ENCODE results near the gene TBXAS1. TPM values are rescaled to one million over a fixed set of nuclear protein-coding genes. Genes with fewer than 3 reads are reported as not detected.
A peak's percentile ranks its signal among the peaks of the same experiment; 100 is the strongest.

The TBXAS1 gene
- total and polyA plus RNA-seq, 5 donors from 2014 or later = 5.2 to 21.2 (median 11.3) TPM

DNA sequence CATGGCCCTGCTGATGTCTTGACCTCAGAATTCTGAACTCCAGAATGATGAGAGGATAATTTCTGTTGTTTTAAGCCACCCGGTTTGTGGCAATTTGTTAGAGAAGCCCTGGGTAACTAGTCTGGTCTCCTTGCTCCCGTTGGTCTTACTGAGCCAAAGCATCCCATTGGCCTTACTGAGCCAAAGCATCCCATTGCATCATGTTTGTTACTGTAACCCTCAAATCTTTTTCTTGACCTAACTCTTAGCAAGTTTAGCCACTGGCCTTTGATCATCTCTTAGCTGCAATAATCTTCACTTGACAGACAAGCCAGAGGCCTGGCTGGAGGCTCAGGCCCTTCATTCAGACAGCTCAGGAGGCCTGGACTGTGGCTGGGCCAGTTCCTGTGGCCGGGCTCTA is 21.8 kb downstream of the TBXAS1 start:
- peaks cover 4% of the 10 kb centered on the region for H3K4me1 ChIP-seq (ENCODE audit: control insufficient read depth, insufficient read depth, low read length, poor library complexity, severe bottlenecking)
- Mint-ChIP-seq H3K27ac (no peak overlapping the region), H3K36me3 (no peaks in the 10 kb centered on the region), H3K4me1 (peaks cover 0 to 14% (median 3%) of the 10 kb centered on the region in 4 donors), H3K4me3 (no peak overlapping the region), H3K9me3 (peaks cover 0 to 3% (median 1%) of the 10 kb centered on the region in 7 donors), H3K27me3 (peaks cover 11% of the 10 kb centered on the region)
- no peaks in the 10 kb centered on the region for H3K27me3 ChIP-seq (ENCODE audit: control insufficient read depth, insufficient read depth, low read length)
- no peaks in the 10 kb centered on the region for H3K36me3 ChIP-seq (ENCODE audit: control insufficient read depth, insufficient read depth, low read length)
- H3K4me3 ChIP-seq (ENCODE audit: low read depth, low read length) = no peak overlapping the region
- H3K27ac ChIP-seq (ENCODE audit: insufficient read depth, low read length, poor library complexity, severe bottlenecking) = no peak overlapping the region
- H3K9me3 ChIP-seq (ENCODE audit: control insufficient read depth in 2 of 2, low read length in 2 of 2) = no peaks in the 10 kb centered on the region
- ATAC-seq (ENCODE audit: low read depth in 2 of 2) (no peak), DNase-seq (no peak)

DNA sequence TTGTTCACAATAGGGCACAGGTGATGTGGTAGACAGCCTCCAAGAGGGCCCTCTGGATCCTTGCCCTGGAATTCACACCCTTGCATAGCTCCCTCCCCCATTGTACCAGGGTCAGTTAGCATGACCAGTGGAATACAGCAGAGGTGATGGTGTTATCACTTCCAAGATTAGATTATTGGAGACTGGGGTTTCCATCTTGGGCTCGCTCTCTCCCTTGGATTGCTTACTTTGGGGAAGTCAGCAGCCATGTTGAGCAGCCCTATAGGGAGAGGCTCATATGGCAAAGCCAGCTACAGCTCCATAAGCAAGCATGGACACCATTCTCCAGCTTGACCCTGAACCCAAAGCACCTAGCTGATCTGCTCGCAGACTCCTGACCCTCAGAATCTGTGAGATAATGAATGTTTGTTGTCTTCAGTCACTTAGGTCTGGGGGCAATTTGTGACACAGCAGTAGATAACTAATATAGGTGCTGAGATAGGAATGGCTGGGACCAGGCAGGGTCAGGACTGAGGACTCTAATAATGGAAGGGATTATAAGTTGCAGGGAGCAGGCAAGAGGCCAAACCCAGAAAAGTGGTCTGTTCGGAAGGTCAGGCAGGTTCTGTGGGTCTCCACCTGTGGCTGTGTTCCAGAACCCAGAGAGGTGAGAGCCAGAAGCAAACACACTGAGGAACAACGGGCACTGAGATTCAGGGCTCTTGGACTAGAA is 22.9 kb downstream of the TBXAS1 start:
- ATAC-seq (ENCODE audit: low read depth in 2 of 2) (no peak), DNase-seq (no peak)
- Histone ChIP-seq H3K27me3 (ENCODE audit: control insufficient read depth, insufficient read depth, low read length) (no peaks in the 10 kb centered on the region), H3K9me3 (ENCODE audit: control insufficient read depth in 2 of 2, low read length in 2 of 2) (no peaks in the 10 kb centered on the region), H3K36me3 (ENCODE audit: control insufficient read depth, insufficient read depth, low read length) (no peaks in the 10 kb centered on the region), H3K4me1 (ENCODE audit: control insufficient read depth, insufficient read depth, low read length, poor library complexity, severe bottlenecking) (peaks cover 4% of the 10 kb centered on the region), H3K27ac (ENCODE audit: insufficient read depth, low read length, poor library complexity, severe bottlenecking) (no peak overlapping the region), H3K4me3 (ENCODE audit: low read depth, low read length) (no peak overlapping the region)
- H3K4me1 Mint-ChIP-seq = peaks cover 0 to 14% (median 3%) of the 10 kb centered on the region in 4 donors
- H3K27me3 Mint-ChIP-seq = peaks cover 11% of the 10 kb centered on the region
- no peak overlapping the region for H3K4me3 Mint-ChIP-seq
- H3K27ac Mint-ChIP-seq = no peak overlapping the region
- peaks cover 0 to 4% (median 1%) of the 10 kb centered on the region in 7 donors for H3K9me3 Mint-ChIP-seq
- H3K36me3 Mint-ChIP-seq = no peaks in the 10 kb centered on the region

- no peak overlapping the region for H3K27ac ChIP-seq (ENCODE audit: insufficient read depth, low read length, poor library complexity, severe bottlenecking)
- Mint-ChIP-seq H3K27me3 (peaks cover 11% of the 10 kb centered on the region), H3K4me3 (no peak overlapping the region), H3K4me1 (peaks cover 0 to 14% (median 3%) of the 10 kb centered on the region in 4 donors), H3K36me3 (no peaks in the 10 kb centered on the region), H3K27ac (no peak overlapping the region), H3K9me3 (peaks cover 0 to 4% (median 1%) of the 10 kb centered on the region in 7 donors)
- DNase-seq = no peak
- no peaks in the 10 kb centered on the region for H3K27me3 ChIP-seq (ENCODE audit: control insufficient read depth, insufficient read depth, low read length)
- no peak for ATAC-seq (ENCODE audit: low read depth in 2 of 2)
- H3K36me3 ChIP-seq (ENCODE audit: control insufficient read depth, insufficient read depth, low read length) = no peaks in the 10 kb centered on the region
- H3K4me1 ChIP-seq (ENCODE audit: control insufficient read depth, insufficient read depth, low read length, poor library complexity, severe bottlenecking) = peaks cover 4% of the 10 kb centered on the region
- H3K9me3 ChIP-seq (ENCODE audit: control insufficient read depth in 2 of 2, low read length in 2 of 2) = no peaks in the 10 kb centered on the region
- no peak overlapping the region for H3K4me3 ChIP-seq (ENCODE audit: low read depth, low read length)
These were observed 23.4 kb downstream of the TBXAS1 start for GRCh38 chr7:139852482-139852845.

GRCh38 chr7:139853506-139854123 is 24.6 kb downstream of the TBXAS1 start:
- no peaks in the 10 kb centered on the region for H3K9me3 ChIP-seq (ENCODE audit: control insufficient read depth in 2 of 2, low read length in 2 of 2)
- H3K9me3 Mint-ChIP-seq = peaks cover 0 to 4% (median 0%) of the 10 kb centered on the region in 7 donors
- H3K4me3 Mint-ChIP-seq = no peak overlapping the region
- H3K27ac ChIP-seq (ENCODE audit: insufficient read depth, low read length, poor library complexity, severe bottlenecking) = no peak overlapping the region
- H3K27me3 Mint-ChIP-seq = peaks cover 9% of the 10 kb centered on the region
- DNase-seq (no peak), ATAC-seq (ENCODE audit: low read depth in 2 of 2) (no peak)
- H3K27ac Mint-ChIP-seq = peak overlapping the region in 1 of 3 donors; percentile 89
- H3K27me3 ChIP-seq (ENCODE audit: control insufficient read depth, insufficient read depth, low read length) = no peaks in the 10 kb centered on the region
- H3K4me1 Mint-ChIP-seq = peaks cover 0 to 14% (median 3%) of the 10 kb centered on the region in 4 donors
- peaks cover 4% of the 10 kb centered on the region for H3K4me1 ChIP-seq (ENCODE audit: control insufficient read depth, insufficient read depth, low read length, poor library complexity, severe bottlenecking)
- H3K36me3 Mint-ChIP-seq = no peaks in the 10 kb centered on the region
- H3K4me3 ChIP-seq (ENCODE audit: low read depth, low read length) = no peak overlapping the region
- H3K36me3 ChIP-seq (ENCODE audit: control insufficient read depth, insufficient read depth, low read length) = no peaks in the 10 kb centered on the region

DNA sequence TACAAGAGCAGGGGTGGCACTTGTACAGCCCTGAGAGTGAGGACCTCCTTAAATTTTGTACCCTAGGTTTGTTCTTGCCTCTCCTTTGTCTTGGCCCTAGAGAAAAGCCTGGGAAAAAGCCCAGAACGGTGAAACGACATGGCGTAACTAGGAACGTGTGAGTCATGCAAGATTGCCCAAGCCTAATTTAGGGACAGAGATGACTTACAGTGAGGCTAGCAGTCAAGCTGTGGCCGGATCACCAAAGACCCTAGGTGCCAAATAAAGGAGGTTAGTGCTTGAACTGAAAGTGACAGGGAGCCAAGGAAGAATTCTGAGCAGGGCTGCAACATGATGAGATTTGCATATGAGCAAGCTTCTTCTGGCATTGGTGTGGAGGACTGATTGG is 25.1 kb downstream of the TBXAS1 start:
- Mint-ChIP-seq H3K9me3 (peaks cover 0 to 4% (median 0%) of the 10 kb centered on the region in 7 donors), H3K4me1 (peaks cover 0 to 14% (median 3%) of the 10 kb centered on the region in 4 donors), H3K27me3 (peaks cover 6% of the 10 kb centered on the region), H3K36me3 (no peaks in the 10 kb centered on the region), H3K4me3 (no peak overlapping the region), H3K27ac (peak overlapping the region in 1 of 3 donors; percentile 39)
- no peak for ATAC-seq (ENCODE audit: low read depth in 2 of 2)
- no peaks in the 10 kb centered on the region for H3K36me3 ChIP-seq (ENCODE audit: control insufficient read depth, insufficient read depth, low read length)
- H3K27me3 ChIP-seq (ENCODE audit: control insufficient read depth, insufficient read depth, low read length) = no peaks in the 10 kb centered on the region
- H3K9me3 ChIP-seq (ENCODE audit: control insufficient read depth in 2 of 2, low read length in 2 of 2) = no peaks in the 10 kb centered on the region
- H3K4me3 ChIP-seq (ENCODE audit: low read depth, low read length) = no peak overlapping the region
- peaks cover 4% of the 10 kb centered on the region for H3K4me1 ChIP-seq (ENCODE audit: control insufficient read depth, insufficient read depth, low read length, poor library complexity, severe bottlenecking)
- no peak for DNase-seq
- H3K27ac ChIP-seq (ENCODE audit: insufficient read depth, low read length, poor library complexity, severe bottlenecking) = no peak overlapping the region

- Histone ChIP-seq H3K4me3 (ENCODE audit: low read depth, low read length) (no peak overlapping the region), H3K9me3 (ENCODE audit: control insufficient read depth in 2 of 2, low read length in 2 of 2) (no peaks in the 10 kb centered on the region), H3K27me3 (ENCODE audit: control insufficient read depth, insufficient read depth, low read length) (no peaks in the 10 kb centered on the region), H3K36me3 (ENCODE audit: control insufficient read depth, insufficient read depth, low read length) (no peaks in the 10 kb centered on the region), H3K27ac (ENCODE audit: insufficient read depth, low read length, poor library complexity, severe bottlenecking) (no peak overlapping the region), H3K4me1 (ENCODE audit: control insufficient read depth, insufficient read depth, low read length, poor library complexity, severe bottlenecking) (peaks cover 4% of the 10 kb centered on the region)
- H3K9me3 Mint-ChIP-seq = peaks cover 0 to 4% (median 0%) of the 10 kb centered on the region in 7 donors
- H3K36me3 Mint-ChIP-seq = no peaks in the 10 kb centered on the region
- peaks cover 4% of the 10 kb centered on the region for H3K27me3 Mint-ChIP-seq
- peak overlapping the region in 1 of 3 donors; percentile 7 for H3K27ac Mint-ChIP-seq
- no peak overlapping the region for H3K4me3 Mint-ChIP-seq
- peaks cover 0 to 14% (median 3%) of the 10 kb centered on the region in 4 donors for H3K4me1 Mint-ChIP-seq
- no peak for ATAC-seq (ENCODE audit: low read depth in 2 of 2)
- DNase-seq = no peak
These were observed 25.9 kb downstream of the TBXAS1 start for GRCh38 chr7:139854803-139855497.

GRCh38 chr7:139855498-139856270 is 26.6 kb downstream of the TBXAS1 start:
- DNase-seq (peak in 1 of 3 donors; percentile 6), ATAC-seq (ENCODE audit: low read depth in 2 of 2) (peak in 1 of 2 donors; percentile 56)
- H3K27ac Mint-ChIP-seq = peak overlapping the region in 1 of 3 donors; percentile 7
- H3K4me1 Mint-ChIP-seq = peaks cover 0 to 14% (median 4%) of the 10 kb centered on the region in 4 donors
- H3K9me3 Mint-ChIP-seq = peaks cover 0 to 4% (median 0%) of the 10 kb centered on the region in 7 donors
- Histone ChIP-seq H3K4me1 (ENCODE audit: control insufficient read depth, insufficient read depth, low read length, poor library complexity, severe bottlenecking) (peaks cover 4% of the 10 kb centered on the region), H3K27me3 (ENCODE audit: control insufficient read depth, insufficient read depth, low read length) (no peaks in the 10 kb centered on the region), H3K4me3 (ENCODE audit: low read depth, low read length) (no peak overlapping the region), H3K9me3 (ENCODE audit: control insufficient read depth in 2 of 2, low read length in 2 of 2) (no peaks in the 10 kb centered on the region), H3K36me3 (ENCODE audit: control insufficient read depth, insufficient read depth, low read length) (no peaks in the 10 kb centered on the region), H3K27ac (ENCODE audit: insufficient read depth, low read length, poor library complexity, severe bottlenecking) (no peak overlapping the region)
- no peaks in the 10 kb centered on the region for H3K27me3 Mint-ChIP-seq
- no peaks in the 10 kb centered on the region for H3K36me3 Mint-ChIP-seq
- no peak overlapping the region for H3K4me3 Mint-ChIP-seq
